HG02943 (cell line): ENCODE measurements around the gene BCO2.
"Not testable (repeated sequence)": the region's sequence is repeated elsewhere in the genome, so short reads cannot be mapped to it uniquely, and the experiment has no call there.

Source experiments
- ATAC-seq: cut with Tn5 transposase; IDR thresholded peaks from one replicate; pipeline ENCODE4 v1.9.1; 2021; ENCODE audit warnings: mild to moderate bottlenecking, low read depth, moderate library complexity; ENCODE audit not compliant: unreplicated experiment

BCO2 gene

DNA sequence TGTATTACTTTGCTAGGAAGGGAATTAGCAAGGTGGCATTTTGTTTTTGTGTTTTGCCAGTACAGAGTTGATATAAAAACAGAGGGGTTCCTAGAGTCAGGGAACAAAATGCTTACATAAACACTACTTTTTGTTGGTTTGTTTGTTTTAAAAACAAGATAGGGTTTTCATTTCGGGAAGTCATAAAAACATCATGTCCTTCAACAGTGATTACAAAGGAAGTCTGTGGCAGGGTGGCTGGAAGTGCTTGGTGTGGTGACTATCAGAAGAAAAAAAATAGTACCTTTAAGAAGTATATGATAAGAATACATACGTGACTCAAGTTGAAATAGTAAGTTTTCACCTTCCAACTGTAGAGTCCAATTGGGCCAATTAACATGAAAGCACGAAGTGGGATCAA, 10.3 kb upstream of the BCO2 start:
- ATAC-seq, result no peak

DNA sequence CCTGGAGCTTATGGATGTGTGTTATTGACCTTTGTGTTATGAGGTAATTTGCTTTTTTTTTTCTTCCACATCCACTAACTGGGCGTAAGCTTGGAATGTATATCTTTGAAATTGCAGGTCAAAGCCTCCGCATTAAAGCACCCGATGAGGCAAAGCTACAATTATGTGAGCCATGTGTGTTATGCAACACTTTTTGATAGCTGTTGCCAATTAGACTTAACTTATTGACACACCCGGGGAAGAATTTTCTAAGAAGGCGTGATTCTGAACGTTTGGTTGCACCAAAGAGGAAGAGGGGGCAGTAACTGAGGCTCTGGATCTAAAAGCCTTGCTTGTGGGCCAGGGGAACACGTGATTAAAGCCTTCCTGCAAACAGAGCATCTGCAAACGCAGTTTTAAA, 8.8 kb upstream of the BCO2 start:
- no peak for ATAC-seq

DNA sequence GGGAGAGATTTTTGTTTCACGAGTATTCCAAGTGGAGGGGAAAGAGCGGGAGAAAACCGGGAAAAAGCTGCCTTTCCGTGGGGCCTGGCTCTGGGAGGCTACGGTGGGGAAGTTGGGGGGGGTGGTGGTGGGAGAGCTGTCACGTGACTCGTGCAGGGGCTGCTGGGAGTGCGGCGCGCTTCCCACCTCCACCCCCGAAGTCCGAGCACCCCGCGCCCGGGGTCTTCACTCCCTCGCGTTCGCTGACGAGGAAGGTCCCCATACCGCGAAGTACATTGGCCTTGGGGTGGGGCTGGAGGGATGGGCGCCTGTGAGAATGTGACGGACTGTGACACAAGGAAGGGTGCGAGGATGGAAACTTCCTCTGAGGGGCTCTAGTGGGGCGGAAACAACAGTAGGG, 8.2 kb upstream of the BCO2 start, which contains the start of gene TEX12:
Gene TEX12 (plus strand): TSS at position 228 of the 400 bp plus-strand sequence. CDS start 1,897 bp downstream, outside the sequence.
- no peak for ATAC-seq

DNA sequence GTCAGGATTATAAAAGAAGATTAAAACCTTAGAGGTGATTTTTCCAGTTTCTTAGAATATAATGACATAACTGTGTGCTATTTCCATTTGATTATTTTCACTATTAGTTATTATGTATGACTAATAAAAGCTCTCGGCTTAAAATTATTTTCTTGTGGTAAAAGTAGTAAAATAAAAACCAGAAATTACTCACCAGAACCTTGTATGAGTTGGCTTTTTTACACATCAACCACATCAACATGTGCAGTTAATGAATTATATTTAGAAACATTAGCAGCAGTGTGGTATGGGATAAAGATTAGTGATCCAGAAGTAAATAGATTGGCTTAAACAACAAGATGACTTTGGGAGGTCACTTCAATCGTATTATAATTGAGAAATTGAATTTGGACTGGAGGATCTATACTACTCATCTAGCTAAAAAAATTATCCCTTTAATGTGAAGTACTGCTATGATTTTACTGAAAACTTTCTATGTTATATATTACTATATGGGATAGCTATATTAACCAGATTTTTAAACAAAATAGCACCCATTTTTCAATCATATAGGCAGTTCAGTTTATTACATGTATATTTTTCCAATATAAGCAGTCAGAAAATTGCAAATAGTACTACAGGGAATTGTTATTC, 2.8 kb upstream of the BCO2 start:
- ATAC-seq, result no peak

DNA sequence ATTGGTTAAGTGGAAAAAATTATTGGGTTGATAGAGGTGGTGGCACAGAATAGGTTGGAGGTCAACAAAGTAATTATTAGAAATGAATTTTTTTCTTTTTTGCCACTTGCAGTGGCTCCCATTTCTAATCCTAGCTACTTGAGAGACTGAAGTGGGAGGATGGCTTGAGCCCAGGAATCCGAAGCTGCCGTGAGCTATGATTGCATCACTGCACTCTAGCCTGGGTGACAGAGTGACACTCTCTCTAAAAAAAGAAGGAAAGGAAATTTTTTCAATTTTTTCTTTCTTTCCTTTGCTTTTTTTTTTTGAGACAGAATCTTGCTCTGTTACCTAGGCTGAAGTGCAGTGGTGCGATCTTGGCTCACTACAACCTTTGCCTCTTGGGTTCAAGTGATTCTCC, 2.2 kb upstream of the BCO2 start:
- ATAC-seq, result no peak

DNA sequence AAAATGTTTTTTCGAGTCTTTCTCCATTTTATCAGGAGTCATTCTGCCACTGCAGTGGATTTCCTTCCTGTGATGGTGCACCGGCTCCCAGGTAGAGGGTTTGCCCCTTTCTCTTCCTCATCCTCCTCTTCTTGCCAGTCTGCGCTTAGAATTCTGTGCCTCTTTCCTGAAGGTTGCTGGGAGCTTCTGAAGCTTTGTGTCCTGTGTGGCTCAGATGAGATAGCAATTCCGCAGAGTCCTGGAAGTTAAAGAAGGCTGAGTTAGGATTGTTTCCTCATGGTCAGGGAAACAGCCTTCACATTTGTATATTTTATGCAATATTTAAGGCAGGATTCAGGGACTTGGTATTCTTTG, 264 bp downstream of the BCO2 start:
- no peak for ATAC-seq

DNA sequence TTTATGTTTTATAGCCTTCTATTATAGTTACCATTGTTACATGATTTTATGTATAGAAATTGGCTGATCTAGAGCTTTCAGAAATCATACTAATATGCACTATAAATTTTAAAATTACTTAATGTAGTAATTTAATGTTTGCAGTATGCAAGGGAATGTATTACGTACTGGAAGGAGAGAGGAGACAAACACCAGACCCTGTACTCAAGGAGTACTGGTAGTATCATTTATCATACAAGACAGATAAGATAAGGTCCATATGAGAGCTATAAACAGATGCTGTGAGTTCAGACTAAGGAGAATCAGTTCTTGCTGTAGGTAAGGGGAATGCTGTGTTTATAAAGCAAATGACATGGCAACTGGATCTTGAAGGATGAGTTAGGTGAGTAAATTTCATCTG, 765 bp downstream of the BCO2 start:
- ATAC-seq, result no peak

DNA sequence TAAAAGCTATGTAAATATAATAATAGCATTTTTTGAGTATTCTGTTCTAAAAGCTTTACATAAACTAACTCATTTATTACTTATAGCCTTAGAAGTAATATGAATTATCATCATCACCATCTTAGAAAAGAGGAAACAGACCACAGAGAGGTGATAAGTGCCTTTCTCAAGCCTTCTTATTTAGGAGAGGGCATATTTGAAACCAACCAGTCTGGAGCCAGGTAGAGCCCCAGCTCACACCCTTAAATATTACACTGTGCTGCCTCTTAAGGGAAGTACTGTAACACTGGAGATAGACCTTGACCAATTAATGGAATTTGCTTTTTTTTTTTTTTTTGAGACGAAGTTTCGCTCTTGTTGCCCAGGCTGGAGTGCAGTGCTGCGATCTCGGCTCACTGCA, 2.3 kb downstream of the BCO2 start:
- no peak for ATAC-seq

DNA sequence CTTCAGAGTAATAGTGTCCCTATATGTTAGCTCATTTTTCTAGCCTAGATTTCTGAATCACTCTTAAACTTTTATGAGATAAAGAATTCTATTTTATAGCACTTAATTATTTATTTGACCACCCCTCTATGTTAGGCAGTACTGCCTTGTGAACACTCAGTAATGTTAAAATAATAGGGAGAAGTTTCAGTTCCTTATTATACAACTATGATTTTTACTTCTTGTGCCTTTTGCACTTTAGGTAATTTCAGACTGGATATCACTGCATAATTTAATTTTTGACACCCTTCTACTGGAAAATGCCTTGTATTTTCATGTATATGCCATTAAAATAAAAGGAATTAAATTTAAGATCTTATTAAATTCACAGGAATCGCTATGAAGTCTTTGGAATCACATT, 3.1 kb downstream of the BCO2 start:
- no peak for ATAC-seq

DNA sequence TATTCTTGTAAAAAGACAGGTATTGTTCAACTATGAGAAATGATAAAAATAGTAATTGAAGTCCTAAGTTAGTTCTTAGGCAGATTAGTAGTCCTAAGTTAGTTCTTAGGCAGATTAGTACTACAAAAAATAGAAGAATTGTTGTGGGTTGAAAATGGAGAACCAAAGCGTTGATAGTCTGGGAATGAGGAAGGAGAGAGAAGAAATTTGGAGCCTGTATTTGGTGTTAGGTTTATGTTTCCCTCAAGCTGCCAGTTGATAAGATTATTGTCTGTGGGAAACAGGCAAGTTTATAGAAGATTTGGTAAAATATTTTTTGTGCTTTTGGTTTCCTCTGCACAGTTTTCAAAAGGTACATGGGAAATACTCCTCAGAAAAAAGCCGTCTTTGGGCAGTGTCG, 3.6 kb downstream of the BCO2 start:
- ATAC-seq, result no peak

DNA sequence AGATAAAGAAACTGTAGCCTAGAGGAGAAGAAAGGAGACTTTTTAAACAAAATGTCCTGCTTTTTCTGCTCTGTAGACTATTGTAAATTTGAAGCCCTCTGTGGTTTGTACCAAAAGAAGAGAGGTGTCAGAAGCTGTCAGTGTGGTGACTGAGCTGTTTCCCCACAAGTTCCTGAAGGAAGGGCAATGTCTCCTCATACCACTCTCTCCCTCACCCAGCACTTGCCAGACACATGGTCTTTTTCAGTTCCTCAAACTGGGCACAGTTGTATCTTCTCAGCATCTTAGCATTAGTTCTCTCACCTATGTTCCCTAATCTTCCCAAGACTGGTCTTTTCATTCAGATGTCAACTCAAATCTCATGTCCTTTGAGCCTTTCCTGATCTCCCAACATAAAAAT, 4.3 kb downstream of the BCO2 start:
- ATAC-seq, result peak; percentile 76

DNA sequence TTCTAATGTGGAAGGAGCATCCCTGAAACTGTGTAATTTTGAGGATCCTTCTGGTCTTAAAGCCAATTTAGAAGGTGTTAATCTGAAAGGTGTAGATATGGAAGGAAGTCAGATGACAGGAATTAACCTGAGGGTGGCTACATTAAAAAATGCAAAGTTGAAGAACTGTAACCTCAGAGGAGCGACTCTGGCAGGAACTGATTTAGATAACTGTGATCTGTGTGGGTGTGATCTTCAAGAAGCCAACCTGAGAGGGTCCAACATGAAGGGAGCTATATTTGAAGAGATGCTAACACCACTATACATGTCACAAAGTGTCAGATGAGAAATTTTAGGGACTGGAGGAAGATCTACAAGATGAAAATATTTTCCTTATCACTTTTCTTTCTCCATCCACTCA, 7.6 kb downstream of the BCO2 start:
- ATAC-seq, result no peak

DNA sequence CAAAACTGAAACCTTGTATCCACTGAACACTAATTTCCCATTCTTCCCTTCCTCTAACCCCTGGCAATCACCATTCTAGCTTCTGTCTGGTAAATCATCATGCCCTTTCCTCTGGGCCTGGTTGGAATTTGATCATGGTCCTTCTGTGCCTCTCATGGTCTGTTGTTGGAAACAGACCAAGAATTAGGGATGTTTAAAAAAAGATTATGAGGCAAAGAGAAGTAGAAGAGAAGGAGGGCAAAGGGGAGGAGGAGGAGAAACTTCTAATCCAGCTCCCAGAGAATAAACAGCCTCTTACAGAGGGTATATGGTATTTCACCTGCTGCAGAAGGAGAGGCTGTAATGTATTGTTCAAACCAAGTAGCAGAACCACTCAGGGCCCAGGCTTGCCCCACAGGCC, 10.6 kb downstream of the BCO2 start:
- no peak for ATAC-seq

DNA sequence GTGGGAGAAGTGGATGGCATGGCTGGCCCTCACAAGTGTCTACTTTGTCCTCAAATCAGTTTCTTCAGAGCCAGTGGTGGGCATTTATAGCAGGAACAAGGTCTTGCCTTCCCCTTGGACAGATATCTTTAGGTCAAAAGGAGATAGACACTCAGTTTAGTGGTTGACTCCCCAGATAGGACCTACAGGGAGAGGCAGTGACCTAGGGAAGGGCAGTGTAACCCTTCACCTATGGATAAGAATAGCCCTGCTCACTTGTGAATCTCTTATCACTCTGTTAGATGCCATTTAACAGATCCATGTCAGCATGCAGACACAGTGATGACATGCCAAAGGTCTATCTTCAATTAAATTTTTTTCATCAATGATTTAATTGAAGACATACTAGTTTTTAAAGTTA, 11.0 kb downstream of the BCO2 start:
- ATAC-seq, result no peak

DNA sequence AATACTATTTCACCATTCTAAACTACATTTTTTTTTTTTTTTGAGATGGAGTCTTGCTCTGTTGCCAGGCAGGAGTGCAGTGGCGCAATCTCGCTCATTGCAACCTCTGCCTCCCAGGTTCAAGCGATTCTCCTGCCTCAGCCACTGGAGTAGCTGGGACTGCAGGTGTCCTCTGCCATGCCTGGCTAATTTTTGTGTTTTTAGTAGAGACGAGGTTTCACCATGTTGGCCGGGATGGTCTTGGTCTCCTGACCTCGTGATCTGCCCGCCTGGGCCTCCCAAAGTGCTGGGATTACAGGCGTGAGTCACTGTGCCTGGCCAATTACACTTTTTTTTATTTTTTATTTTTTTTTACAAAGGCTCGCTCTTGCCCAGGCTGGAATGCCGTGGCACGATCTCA, 19.8 kb downstream of the BCO2 start:
- not testable (repeated sequence) for ATAC-seq

DNA sequence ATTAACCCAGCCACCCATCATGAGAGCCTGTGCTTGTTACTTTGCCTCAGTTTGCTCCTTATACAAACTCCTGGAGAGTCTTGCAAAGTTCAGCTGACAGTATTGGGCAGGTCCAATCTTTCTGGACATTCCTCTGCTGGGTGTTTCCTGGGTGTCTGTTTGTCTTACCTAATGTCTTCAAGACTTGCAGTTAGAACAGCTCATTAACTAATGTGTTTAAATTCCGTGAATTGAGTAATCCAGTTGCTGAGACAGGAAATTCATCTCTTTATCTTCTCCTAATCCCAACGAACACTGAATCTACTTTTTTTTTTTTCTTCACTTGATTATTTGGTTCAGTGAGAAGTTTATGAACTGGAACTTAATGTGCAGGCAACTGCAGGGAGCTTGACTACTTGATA, 20.6 kb downstream of the BCO2 start:
- no peak for ATAC-seq

DNA sequence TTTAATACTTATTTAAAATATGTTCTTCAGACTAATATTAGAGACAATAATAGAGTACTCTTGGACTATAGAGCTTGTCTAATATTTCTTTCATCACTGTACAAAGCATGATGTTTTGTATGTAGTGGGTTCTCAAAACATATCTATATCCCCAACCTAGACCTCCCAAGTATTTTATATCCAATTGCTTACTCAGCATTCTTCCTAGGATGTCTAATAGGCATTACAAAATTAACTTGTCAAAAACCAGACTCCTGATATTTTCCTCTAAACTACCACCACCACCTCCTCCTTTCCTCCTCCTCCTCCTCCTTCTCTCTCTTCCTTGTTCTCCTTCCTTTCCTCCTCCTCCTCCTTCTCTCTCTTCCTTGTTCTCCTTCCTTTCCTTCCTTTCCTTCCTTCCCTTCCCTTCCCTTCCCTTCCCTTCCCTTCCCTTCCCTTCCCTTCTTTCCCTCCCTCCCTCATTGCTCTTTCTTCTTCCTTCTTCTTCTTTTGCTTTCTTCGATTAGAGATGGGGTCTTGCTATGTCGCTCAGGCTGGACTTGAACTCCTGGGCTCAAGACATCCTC, 21.3 kb downstream of the BCO2 start:
- ATAC-seq, result no peak

DNA sequence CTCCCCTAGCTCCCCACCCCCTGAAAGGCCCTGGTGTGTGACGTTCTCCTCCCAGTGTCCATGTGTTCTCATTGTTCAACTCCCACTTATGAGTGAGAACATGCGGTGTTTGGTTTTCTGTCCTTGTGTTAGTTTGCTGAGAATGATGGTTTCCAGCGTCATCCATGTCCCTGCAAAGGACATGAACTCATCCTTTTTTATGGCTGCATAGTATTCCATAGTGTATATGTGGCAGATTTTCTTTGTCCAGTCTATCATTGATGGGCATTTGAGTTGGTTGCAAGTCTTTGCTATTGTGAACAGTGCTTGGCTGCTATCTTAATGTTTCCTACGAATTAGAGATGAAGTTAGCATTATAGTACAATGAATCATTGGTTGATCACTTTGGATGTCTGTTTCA, 23.8 kb downstream of the BCO2 start:
- ATAC-seq, result not testable (repeated sequence)

DNA sequence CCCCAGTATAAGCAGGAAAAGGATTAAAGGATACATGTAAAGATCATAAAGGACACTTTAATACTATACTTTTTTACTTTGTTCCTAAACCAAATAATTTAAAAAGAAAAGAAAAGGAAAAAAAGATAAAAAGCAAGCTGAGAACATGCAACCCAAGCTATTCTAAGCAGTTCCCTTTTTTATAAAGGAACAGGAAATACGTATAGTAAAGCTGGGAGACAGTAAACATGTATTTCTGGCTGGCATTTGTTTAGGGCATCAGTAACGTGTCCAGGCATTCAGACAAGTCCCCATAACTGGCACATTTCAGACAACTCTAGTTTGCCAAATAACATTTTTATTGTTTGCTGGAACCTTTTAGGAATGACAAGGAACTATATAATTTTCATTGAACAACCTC, 24.9 kb downstream of the BCO2 start:
- no peak for ATAC-seq

DNA sequence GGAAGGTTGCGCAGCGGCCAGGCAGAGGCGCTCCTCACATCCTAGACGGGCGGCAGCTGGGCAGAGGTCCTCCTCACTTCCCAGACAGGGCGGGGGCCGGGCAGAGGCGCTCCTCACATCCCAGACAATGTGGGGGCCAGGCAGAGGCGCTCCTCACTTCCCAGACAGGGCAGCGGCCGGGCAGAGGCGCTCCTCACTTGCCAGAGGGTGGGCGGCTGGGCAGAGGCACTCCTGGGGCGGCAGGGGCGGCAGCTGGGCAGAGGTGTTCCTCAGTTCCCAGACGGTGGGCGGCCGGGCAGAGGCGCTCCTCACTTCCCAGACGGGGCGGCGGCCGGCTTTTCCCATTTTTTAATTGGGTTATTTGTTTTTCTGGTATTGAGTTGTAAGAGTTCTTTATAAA, 30.8 kb downstream of the BCO2 start:
- ATAC-seq, result no peak

DNA sequence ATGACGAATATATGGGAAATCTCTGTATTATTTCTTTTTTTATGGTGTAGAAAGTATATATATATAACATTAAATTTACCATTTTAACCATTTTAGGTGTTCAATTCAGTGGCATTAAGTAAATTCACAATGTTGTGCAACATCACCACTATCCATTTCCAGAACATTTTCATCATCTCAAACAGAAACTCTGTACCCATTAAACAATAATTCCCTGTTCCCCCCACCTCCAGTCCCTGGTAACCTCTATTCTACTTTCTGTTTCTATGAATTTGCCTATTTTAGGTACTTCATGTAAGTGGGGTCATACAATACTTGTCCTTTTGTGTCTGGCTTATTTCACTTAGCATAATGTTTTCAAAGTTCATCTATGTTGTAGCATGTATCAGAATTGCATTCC, 35.6 kb downstream of the BCO2 start:
- ATAC-seq, result no peak

DNA sequence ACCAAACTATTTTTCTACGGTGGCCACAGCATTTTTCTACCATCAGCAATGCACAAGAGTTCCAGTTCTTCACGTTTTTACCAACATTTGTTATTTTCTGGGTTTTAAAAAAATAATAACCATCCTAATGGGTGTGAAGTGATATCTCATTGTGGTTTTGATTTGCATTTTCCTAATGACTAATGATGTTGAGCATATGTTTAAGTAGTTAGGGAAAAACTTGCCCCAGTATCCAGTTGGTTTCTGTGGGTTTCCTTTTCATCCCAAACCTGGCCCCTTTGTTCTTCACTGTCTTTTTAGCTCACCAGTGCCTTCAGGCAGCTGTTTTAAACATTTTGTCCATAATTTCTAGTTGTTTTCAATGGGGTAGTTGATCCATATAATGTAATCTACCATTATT, 36.2 kb downstream of the BCO2 start:
- no peak for ATAC-seq

DNA sequence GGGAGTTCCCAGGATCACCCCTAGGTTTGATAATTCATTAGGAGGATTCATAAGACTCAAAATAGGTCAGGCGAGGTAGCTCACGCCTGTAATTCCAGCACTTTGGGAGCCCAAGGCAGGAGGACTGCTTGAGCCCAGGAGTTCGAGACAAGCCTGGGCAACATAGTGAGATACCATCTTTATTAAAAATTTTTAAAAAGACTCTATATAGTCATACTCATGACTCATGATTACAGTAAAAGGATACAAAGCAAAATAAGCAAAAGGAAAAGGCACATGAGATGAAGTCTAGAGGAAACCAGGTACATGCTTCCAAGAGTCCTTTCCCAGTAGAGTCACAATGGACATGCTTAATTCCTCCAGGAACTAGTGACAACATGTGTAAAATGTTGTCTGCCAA, 37.0 kb downstream of the BCO2 start:
- no peak for ATAC-seq
